GM12878 (cell line): ENCODE measurements around the gene SUSD6. TPM values are rescaled to one million over a fixed set of nuclear protein-coding genes. Genes with fewer than 3 reads are reported as not detected.

Experiments used
- ATAC-seq: fragments of 200-7000 bp; cut with Tn5 transposase; 3 replicates; pipeline ENCODE4 v1.9.1; 2020; ENCODE audit warnings: mild to moderate bottlenecking, moderate library complexity
- BruUV-seq: library from RNA; stranded (reverse); fragments of 400-500 nt; replicated peaks from 2 replicates; lab custom pipeline; 2021; lab: Mats Ljungman, UMichigan
- CTCF ChIA-PET: fragments of 300-600 bp; sonication (Branson Sonifier 250); formaldehyde crosslinking; extraction: SDS; loops from one replicate; lab custom pipeline; 2021; ENCODE audit warnings: inconsistent platforms; lab: Yijun Ruan, JAX
- POLR2A ChIA-PET: fragments of 350-600 bp; formaldehyde crosslinking; extraction: SDS; loops from one replicate; lab custom pipeline; 2021; ENCODE audit warnings: inconsistent platforms; lab: Charles Lee
- RAD21 ChIA-PET: fragments of 300-600 bp; sonication (Branson Sonifier 250); formaldehyde crosslinking; loops from one replicate; lab custom pipeline; 2023; ENCODE audit warnings: antibody characterized with exemption; ENCODE audit not compliant: unreplicated experiment; lab: Charles Lee
- SMC1A ChIA-PET: fragments of 300-600 bp; sonication (Branson Sonifier 250); formaldehyde crosslinking; loops from one replicate; lab custom pipeline; 2023; ENCODE audit not compliant: unreplicated experiment, uncharacterized antibody; lab: Charles Lee
- DNase-seq: peaks from one replicate; pipeline ENCODE4 v3.0.0-alpha.2; 2011; ENCODE audit warnings: low read depth, low spot score
- FAIRE-seq: peaks from 3 replicates; lab custom pipeline; 2011; peaks lifted over from hg19 to GRCh38; lab: Jason Lieb, UNC
- H2AFZ ChIP-seq: 2 replicates; pipeline ENCODE4 v1.6.0; 2011; ENCODE audit warnings: low read depth, low read length, control low read depth; ENCODE audit not compliant: control insufficient read depth
- H3K27ac ChIP-seq: 2 replicates; pipeline ENCODE4 v1.5.1; 2011; ENCODE audit warnings: control low read depth; ENCODE audit not compliant: control insufficient read depth, insufficient read depth
- H3K27me3 ChIP-seq, 2 experiments: replicated peaks in 1 of 2; 2 replicates each; pipeline versions ENCODE4 v1.6.0 to v1.6.1; 2011; ENCODE audit warnings: low read length in 1 of 2; ENCODE audit not compliant: control insufficient read depth in 2 of 2, insufficient read depth in 2 of 2
- H3K36me3 ChIP-seq, 2 experiments: 2 replicates each; pipeline ENCODE4 v1.5.1; 2011; ENCODE audit warnings: low read length in 1 of 2; ENCODE audit not compliant: control insufficient read depth in 2 of 2, insufficient read depth in 2 of 2
- H3K4me1 ChIP-seq: 2 replicates; pipeline ENCODE4 v1.6.1; 2011; ENCODE audit warnings: mild to moderate bottlenecking, low read length, moderate library complexity, mixed read lengths; ENCODE audit not compliant: control insufficient read depth, insufficient read depth
- H3K4me2 ChIP-seq: 2 replicates; pipeline ENCODE4 v1.6.0; 2011; ENCODE audit warnings: control low read depth; ENCODE audit not compliant: control insufficient read depth, insufficient read depth
- H3K4me3 ChIP-seq: fragments of 200-600 bp; sonication (generic); 2 replicates; pipeline ENCODE4 v1.5.1; 2016
- H3K79me2 ChIP-seq: 2 replicates; pipeline ENCODE4 v1.6.0; 2011; ENCODE audit warnings: low read length; ENCODE audit not compliant: control insufficient read depth, insufficient read depth
- H3K9ac ChIP-seq: 2 replicates; pipeline ENCODE4 v1.8.0; 2011; ENCODE audit warnings: low read length, control low read depth, mixed read lengths; ENCODE audit not compliant: control insufficient read depth, insufficient read depth
- H3K9me3 ChIP-seq: replicated peaks from 3 replicates; pipeline ENCODE4 v1.5.1; 2011; ENCODE audit warnings: mild to moderate bottlenecking, low read length; ENCODE audit not compliant: control insufficient read depth, insufficient read depth
- H4K20me1 ChIP-seq: 2 replicates; pipeline ENCODE4 v1.6.0; 2011; ENCODE audit not compliant: control insufficient read depth, insufficient read depth
- CBX3 ChIP-seq: fragments of 200-600 bp; sonication (generic); IDR thresholded peaks from 2 replicates; pipeline ENCODE4 v1.6.1; 2016; ENCODE audit warnings: low read depth, borderline replicate concordance
- CBX5 ChIP-seq: sonication (generic); IDR thresholded peaks from 2 replicates; pipeline ENCODE4 v1.6.1; 2016; ENCODE audit warnings: low read depth, moderate library complexity, mild to moderate bottlenecking, inconsistent platforms
- FOXK2 ChIP-seq: fragments of 450-650 bp; IDR thresholded peaks from 2 replicates; pipeline ENCODE4 v1.6.1; 2017; ENCODE audit warnings: mild to moderate bottlenecking, moderate library complexity
- JUNB ChIP-seq: IDR thresholded peaks from 2 replicates; pipeline ENCODE4 v1.6.1; 2016; ENCODE audit warnings: antibody characterized with exemption, mild to moderate bottlenecking
- KAT2A ChIP-seq: conservative IDR thresholded peaks from 2 replicates; pipeline ENCODE4 v1.6.1; 2011; ENCODE audit warnings: low read depth, low read length; ENCODE audit not compliant: control insufficient read depth
- KLF5 ChIP-seq: fragments of 450-650 bp; IDR thresholded peaks from 2 replicates; pipeline ENCODE4 v1.6.1; 2014; ENCODE audit warnings: mild to moderate bottlenecking; ENCODE audit not compliant: partially characterized antibody
- POLR2AphosphoS2 ChIP-seq: IDR thresholded peaks from 2 replicates; pipeline ENCODE4 v1.6.1; 2011; ENCODE audit warnings: low read depth, mild to moderate bottlenecking, low read length, improper control_type of control experiment, moderate library complexity
- SIX5 ChIP-seq: IDR thresholded peaks from 2 replicates; pipeline ENCODE4 v1.6.1; 2011; ENCODE audit warnings: mild to moderate bottlenecking, low read depth, low read length, moderate library complexity; ENCODE audit not compliant: severe bottlenecking
- SMAD1 ChIP-seq: fragments of 450-650 bp; IDR thresholded peaks from 2 replicates; pipeline ENCODE4 v1.6.1; 2018; ENCODE audit warnings: mild to moderate bottlenecking, low read depth; ENCODE audit not compliant: partially characterized antibody
- SPI1 ChIP-seq: IDR thresholded peaks from 2 replicates; pipeline ENCODE4 v1.6.1; 2011; ENCODE audit warnings: low read depth, mild to moderate bottlenecking, low read length, moderate library complexity, borderline replicate concordance; ENCODE audit not compliant: insufficient read depth
- WGBS: methylation state at CpG from one replicate; pipeline ENCODE4 v1.1.6; 2016; ENCODE audit warnings: low lambda C conversion rate; ENCODE audit not compliant: insufficient replicate concordance, insufficient coverage; ENCODE audit errors: missing lambda C conversion rate; 5-methylcytosine and 5-hydroxymethylcytosine counted together
- in situ Hi-C: fragments of 300-500 bp; cut with MboI; formaldehyde crosslinking; loops from 9 replicates; pipeline ENCODE4 v1.14.3; 2018; ENCODE audit warnings: mixed read lengths
- intact Hi-C: fragments of 100-400 bp; cut with micrococcal nuclease; formaldehyde crosslinking; loops from one replicate; pipeline ENCODE4 v1.14.2; 2022; ENCODE audit not compliant: unreplicated experiment
- polyA plus RNA-seq, 11 experiments: library from polyadenylated mRNA; depleted of rRNA in 4 of 11; unstranded in 6 of 11; stranded (reverse) in 5 of 11; fragments of >200 nt; fragmentation: Nextera tagmentation in 4 of 11; fragmentation: Illumina TruSeq in 1 of 11; extraction: Ambion mirVana in 4 of 11; extraction: Trizol in 1 of 11; gene quantifications; 1 replicate in 1 of 11; 2 replicates in 10 of 11; pipeline versions ENCODE4 v1.2.1 to v1.2.3, GENCODE V29; 2011 to 2016; ENCODE audit warnings: inconsistent platforms in 2 of 11, missing spikeins in 2 of 11, low read depth in 1 of 11
- total RNA-seq, 4 experiments: library from RNA; depleted of rRNA in 3 of 4; stranded (reverse); fragments of >200 nt in 3 of 4; fragmentation: Illumina TruSeq in 1 of 4; extraction: Trizol in 1 of 4; gene quantifications; 2 replicates each; pipeline versions ENCODE4 v1.2.1 to v1.2.3, GENCODE V29; 2013 to 2021
- TF ChIP-seq, protein P1 (sequence below): IDR thresholded peaks from 2 replicates; pipeline ENCODE4 v1.6.1; 2012; ENCODE audit warnings: low read length, inconsistent platforms
- TF ChIP-seq, protein P2 (sequence below): fragments of 450-650 bp; IDR thresholded peaks from 2 replicates; pipeline ENCODE4 v1.6.1; 2016; ENCODE audit warnings: mild to moderate bottlenecking
- TF ChIP-seq, protein P3 (sequence below): fragments of 450-650 bp; IDR thresholded peaks from 2 replicates; pipeline ENCODE4 v1.6.1; 2017; ENCODE audit warnings: borderline replicate concordance
- TF ChIP-seq, protein P4 (sequence below): fragments of 450-650 bp; IDR thresholded peaks from 2 replicates; pipeline ENCODE4 v1.6.1; 2016; ENCODE audit warnings: mild to moderate bottlenecking

Gene SUSD6
- total and polyA plus RNA-seq, 10 of the 15 experiments (the other 5 are each of a cell fraction or from before 2014, with no cell fraction given) = 6.6 to 39.8 (median 20.2) TPM

DNA sequence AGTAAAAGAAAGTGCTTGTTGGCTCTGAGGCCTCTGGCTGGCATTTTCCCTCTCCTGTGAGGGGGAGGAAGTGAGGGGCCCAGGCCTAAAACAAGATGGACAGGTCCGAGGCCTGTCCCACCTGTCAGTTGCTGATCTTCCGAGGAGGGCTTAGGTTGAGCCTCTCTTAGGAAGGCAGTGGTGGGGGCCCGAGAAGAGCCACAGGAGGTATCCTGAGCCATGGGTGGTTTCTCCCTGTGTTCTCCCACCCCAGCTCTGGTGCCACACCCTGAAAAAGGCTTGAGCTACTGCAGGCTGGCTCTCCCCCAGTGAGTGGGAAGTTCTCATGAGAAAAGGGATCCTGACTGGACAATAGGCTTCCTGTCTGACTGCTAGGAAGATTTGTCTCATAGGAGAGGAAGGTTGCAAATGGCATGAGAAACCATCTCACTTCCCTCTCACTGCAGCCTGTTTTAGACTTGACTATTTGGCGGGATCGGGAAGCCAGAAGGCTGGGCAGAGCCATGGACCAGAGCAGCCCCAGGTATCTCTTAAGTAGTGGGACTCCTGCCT is 83.4 kb downstream of the SUSD6 start:
- Histone ChIP-seq H3K27me3 (no peaks in the 10 kb centered on the region), H3K79me2 (peaks cover 81% of the 10 kb centered on the region), H3K27ac (peak overlapping the region; percentile 86), H3K36me3 (peaks cover 0 to 2% of the 10 kb centered on the region in 2 experiments; a peak in 2 of 4 replicates), H4K20me1 (no peaks in the 10 kb centered on the region; the same call in 1 of the 2 replicates), H3K4me3 (peak overlapping the region; percentile 36; the same call in 1 of the 2 replicates), H2AFZ (no peak overlapping the region), H3K9ac (peak overlapping the region; percentile 60), H3K9me3 (no peaks in the 10 kb centered on the region), H3K4me1 (peaks cover 74% of the 10 kb centered on the region), H3K4me2 (peak overlapping the region; percentile 64)
- ChIA-PET RAD21 (interaction anchor here (0.9 to 1.8 kb wide), 4 partner anchors 10 to 90 kb away, joined by 3 to 6 read pairs (median 4); no protein-coding TSS in a partner anchor), POLR2A (interaction anchor here (0.6 to 1.3 kb wide), 2 partner anchors 11 to 34 kb away, joined by 3 read pairs; no protein-coding TSS in a partner anchor), CTCF (interaction anchor here (1.0 to 1.5 kb wide), 3 partner anchors 9 to 22 kb away, joined by 3 to 5 read pairs (median 3); no protein-coding TSS in a partner anchor), SMC1A (interaction anchor here (1.1 to 1.4 kb wide), 2 partner anchors 29 to 64 kb away, joined by 4 to 5 read pairs; no protein-coding TSS in a partner anchor)
- TF ChIP-seq, protein P1, sequence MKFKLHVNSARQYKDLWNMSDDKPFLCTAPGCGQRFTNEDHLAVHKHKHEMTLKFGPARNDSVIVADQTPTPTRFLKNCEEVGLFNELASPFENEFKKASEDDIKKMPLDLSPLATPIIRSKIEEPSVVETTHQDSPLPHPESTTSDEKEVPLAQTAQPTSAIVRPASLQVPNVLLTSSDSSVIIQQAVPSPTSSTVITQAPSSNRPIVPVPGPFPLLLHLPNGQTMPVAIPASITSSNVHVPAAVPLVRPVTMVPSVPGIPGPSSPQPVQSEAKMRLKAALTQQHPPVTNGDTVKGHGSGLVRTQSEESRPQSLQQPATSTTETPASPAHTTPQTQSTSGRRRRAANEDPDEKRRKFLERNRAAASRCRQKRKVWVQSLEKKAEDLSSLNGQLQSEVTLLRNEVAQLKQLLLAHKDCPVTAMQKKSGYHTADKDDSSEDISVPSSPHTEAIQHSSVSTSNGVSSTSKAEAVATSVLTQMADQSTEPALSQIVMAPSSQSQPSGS = no peak
- TF ChIP-seq JUNB (no peak), CBX3 (no peak), FOXK2 (no peak), KLF5 (no peak), KAT2A (no peak), SMAD1 (no peak), SIX5 (no peak), SPI1 (peak; percentile 4; the same call in 1 of the 2 replicates), CBX5 (no peak), POLR2AphosphoS2 (no peak)
- TF ChIP-seq, protein P2, sequence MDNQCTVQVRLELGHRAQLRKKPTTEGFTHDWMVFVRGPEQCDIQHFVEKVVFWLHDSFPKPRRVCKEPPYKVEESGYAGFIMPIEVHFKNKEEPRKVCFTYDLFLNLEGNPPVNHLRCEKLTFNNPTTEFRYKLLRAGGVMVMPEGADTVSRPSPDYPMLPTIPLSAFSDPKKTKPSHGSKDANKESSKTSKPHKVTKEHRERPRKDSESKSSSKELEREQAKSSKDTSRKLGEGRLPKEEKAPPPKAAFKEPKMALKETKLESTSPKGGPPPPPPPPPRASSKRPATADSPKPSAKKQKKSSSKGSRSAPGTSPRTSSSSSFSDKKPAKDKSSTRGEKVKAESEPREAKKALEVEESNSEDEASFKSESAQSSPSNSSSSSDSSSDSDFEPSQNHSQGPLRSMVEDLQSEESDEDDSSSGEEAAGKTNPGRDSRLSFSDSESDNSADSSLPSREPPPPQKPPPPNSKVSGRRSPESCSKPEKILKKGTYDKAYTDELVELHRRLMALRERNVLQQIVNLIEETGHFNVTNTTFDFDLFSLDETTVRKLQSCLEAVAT = no peak
- TF ChIP-seq, protein P3, sequence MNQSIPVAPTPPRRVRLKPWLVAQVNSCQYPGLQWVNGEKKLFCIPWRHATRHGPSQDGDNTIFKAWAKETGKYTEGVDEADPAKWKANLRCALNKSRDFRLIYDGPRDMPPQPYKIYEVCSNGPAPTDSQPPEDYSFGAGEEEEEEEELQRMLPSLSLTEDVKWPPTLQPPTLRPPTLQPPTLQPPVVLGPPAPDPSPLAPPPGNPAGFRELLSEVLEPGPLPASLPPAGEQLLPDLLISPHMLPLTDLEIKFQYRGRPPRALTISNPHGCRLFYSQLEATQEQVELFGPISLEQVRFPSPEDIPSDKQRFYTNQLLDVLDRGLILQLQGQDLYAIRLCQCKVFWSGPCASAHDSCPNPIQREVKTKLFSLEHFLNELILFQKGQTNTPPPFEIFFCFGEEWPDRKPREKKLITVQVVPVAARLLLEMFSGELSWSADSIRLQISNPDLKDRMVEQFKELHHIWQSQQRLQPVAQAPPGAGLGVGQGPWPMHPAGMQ = no peak
- TF ChIP-seq, protein P4, sequence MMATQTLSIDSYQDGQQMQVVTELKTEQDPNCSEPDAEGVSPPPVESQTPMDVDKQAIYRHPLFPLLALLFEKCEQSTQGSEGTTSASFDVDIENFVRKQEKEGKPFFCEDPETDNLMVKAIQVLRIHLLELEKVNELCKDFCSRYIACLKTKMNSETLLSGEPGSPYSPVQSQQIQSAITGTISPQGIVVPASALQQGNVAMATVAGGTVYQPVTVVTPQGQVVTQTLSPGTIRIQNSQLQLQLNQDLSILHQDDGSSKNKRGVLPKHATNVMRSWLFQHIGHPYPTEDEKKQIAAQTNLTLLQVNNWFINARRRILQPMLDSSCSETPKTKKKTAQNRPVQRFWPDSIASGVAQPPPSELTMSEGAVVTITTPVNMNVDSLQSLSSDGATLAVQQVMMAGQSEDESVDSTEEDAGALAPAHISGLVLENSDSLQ = 0 out of 2 replicates have a peak, but pooled peaks have one; percentile 8
- intact Hi-C loops = loop anchor here (2.0 to 5.0 kb wide), 2 partner anchors 22 to 78 kb away; no protein-coding TSS in a partner anchor
- ATAC-seq (peak; percentile 12), FAIRE-seq (no peak), DNase-seq (no peak)
- no TSS peak for BruUV-seq
- WGBS = 9% methylated on average over 5 of the region's 5 CpGs
- in situ Hi-C loops = no loop called here
